NCI-H1092 treated with DMSO at 0.1 percent for 48 hours (cell line): ENCODE data around the gene GCN1.

Experiments used
- DNase-seq: peaks from one replicate; lab custom pipeline; 2025; lab: John Stamatoyannopoulos, UW

Gene GCN1

GRCh38 chr12:120093592-120094355 lies 100.7 kb downstream of the GCN1 start:
- DNase-seq, result no peak

- DNase-seq, result no peak
Observed at GRCh38 chr12:120093336-120093591, 101.3 kb downstream of the GCN1 start.

DNA sequence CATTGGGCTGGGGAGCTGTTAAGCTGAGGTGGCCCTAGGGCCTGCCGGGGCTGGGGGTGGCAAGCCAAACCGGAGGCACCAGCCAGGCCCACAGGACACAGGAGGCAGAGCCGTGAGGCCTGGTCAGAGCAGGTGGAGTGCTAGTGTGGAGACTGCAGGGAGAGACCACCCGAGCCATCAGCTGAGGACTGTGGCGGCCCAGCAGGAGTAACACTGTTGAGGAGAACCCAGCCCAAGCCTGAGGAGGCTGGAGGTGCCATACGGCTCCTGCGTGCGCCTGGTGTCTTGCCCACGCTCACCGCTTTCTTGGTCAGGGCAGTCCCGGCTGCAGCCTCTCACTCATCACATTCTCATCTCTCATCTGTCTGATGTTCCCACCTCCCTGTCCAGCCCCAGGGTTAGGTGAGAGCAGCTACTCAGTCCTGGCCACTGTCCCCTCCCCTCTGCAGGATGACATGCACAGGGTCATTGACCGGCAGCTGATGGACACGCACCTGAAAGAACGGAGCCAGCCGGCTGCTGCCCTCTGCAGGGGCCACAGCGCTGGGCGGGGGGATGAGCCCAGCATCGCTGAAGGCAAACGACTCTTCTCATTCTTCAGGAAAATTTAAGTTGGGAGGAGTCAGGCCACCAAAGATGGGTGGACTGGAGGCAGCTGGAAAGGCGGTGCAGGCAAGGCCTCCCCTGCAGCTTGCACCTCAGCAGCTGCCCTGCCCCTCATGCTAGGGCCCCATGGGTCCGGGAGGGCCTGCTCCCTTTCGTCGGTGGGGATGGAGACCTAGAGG lies 101.8 kb downstream of the GCN1 start:
- no peak for DNase-seq

- no peak for DNase-seq
Observed at GRCh38 chr12:120091371-120092090, 103.0 kb downstream of the GCN1 start.

- no peak for DNase-seq
Observed at GRCh38 chr12:120090626-120091295, 103.8 kb downstream of the GCN1 start.

DNA sequence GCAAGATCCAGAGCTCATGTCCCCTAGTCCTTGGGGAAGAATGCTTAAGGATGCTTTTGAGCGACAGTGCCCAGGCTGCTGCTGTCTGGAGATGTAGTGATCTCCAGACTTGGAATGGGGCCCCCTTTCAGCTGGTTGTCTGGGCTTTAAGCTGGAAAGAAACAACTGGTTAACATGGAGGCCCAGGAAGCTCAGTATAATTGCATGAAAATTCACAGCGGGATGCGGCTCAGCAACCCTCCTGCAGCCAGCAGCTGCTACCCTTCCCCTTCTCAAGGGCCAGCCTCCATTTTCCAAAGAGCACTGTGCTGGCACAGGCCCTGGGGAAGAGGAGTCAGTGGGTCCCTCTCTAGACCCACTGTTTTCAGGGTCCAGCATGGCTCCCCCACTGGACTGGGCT lies 104.3 kb downstream of the GCN1 start:
- DNase-seq, result no peak

- no peak for DNase-seq
Observed at GRCh38 chr12:120089796-120090195, 104.7 kb downstream of the GCN1 start.

DNA sequence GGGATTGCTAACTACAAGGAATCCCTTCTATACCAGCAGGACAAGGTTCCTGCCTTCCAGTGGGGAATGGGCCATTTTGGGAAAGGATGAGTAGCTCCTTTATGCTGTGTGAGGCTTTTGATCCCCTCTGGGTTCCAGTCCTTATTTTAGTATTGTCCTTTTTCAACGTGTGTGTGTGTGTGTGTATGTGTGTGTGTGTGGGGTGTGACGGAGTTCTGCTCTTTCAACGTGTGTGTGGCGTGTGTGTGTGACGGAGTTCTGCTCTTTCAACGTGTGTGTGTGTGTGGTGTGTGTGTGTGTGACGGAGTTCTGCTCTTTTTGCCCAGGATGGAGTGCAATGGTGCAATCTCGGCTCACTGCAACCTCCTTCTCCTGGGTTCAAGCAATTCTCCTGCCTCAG lies 105.4 kb downstream of the GCN1 start:
- DNase-seq, result no peak

DNA sequence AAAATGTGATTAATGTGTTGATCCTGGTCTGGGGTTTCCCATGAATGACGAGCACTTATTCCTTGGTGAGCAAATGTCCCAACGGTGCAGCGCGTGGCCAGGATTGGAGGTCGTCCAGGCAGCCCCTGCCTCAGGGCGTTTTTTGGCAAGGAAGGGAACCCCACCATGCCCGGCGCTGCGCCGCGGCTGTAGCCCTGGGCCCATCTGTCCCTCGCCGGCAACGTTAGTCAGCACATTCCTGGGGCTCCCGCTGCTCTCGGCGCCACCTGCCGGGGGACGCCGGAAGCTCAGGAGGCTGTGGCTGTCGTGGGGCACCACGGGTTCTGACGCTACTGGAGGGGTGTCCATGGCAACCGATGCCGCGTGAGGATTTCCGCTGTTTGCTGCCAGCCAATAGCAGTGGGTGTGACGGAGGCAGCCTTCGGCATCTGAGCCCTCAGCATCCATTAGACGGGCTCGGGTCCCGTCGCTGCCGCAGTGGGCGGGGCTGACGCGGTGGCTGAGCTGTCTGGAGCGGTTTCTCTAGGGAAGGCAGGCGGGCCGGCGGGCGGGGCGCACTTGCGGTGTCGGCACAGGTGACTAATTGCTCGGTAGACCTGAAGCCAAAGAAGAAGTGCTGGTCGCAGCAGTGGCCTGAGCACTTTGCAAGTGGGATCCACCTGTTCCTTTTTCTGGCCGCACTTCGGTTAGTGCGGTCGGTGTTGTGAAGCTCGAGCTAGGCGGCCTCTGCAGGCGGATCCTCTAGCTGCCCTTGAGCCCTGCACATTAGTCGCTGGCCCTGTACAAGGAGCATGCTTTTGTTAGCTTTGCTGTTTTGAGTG lies 107.5 kb downstream of the GCN1 start:
- DNase-seq, result peak; percentile 97

DNA sequence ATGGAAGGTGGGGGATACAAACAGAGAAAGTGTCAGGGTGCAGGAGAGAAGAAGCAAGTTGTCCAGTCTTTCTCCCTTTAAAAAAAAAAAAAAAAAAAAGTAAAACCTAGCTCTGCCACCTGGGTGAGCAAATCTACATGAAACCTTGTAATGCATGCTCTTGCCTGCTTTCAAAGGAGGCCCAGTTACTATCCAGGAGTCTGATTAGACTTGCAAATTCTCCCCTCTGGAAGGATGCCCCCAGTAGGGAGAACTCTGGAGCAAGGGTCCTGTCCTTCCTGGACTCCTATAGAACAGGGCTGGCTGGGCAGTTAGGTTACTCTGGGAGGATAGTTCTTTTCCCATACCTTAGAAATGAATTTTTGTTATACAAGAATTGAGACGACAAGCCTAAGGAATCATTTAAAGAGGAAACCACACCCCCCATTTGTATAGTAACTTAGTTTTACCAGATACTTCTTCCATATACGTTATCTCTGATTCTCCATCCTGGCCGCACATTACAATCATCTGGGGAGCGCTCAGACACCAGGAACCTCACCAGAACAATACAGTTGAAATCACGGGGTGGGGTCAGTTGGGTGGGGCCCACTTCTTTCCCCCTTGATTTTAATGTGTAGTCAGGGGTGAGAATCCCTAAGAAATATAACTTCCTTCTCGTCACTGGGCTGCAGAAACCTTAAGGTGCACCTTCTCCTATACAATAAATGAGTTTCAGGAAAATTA lies 108.4 kb downstream of the GCN1 start:
- no peak for DNase-seq

GRCh38 chr12:120081641-120082040 lies 112.9 kb downstream of the GCN1 start:
- no peak for DNase-seq

GRCh38 chr12:120079411-120080400 lies 114.8 kb downstream of the GCN1 start:
- no peak for DNase-seq

- no peak for DNase-seq
Observed at GRCh38 chr12:120078868-120079267, 115.6 kb downstream of the GCN1 start.

DNA sequence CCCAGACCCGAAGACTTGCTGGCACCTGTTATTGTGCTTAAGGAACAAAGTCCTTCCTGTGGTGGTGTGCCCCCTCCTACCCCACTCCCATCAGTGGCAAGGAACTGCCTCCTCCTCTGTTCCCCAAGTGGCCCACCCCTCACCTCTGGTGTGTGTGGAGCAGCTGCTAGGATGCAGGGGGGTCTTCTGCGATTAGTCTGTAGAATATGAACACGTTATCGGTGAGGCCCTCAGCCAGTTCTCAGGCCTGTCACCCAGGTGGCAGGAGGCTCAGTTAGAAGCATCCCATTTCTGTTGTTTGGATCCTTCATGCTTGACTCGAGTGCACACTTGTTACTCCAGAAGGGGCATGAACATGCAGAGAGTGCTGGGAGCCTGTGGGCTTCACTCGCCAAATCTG lies 117.3 kb downstream of the GCN1 start:
- no peak for DNase-seq
